VCaP (cell line): Measurements from ENCODE around the gene KLF13.

Experiments used
- H3K27ac ChIP-seq: fragments of 450-650 bp; 2 replicates; pipeline ENCODE4 v1.5.1; 2017
- CTCF ChIP-seq: fragments of 450-650 bp; conservative IDR thresholded peaks from 2 replicates; pipeline ENCODE4 v1.5.1; 2017; ENCODE audit warnings: mild to moderate bottlenecking, moderate library complexity

KLF13 gene

DNA sequence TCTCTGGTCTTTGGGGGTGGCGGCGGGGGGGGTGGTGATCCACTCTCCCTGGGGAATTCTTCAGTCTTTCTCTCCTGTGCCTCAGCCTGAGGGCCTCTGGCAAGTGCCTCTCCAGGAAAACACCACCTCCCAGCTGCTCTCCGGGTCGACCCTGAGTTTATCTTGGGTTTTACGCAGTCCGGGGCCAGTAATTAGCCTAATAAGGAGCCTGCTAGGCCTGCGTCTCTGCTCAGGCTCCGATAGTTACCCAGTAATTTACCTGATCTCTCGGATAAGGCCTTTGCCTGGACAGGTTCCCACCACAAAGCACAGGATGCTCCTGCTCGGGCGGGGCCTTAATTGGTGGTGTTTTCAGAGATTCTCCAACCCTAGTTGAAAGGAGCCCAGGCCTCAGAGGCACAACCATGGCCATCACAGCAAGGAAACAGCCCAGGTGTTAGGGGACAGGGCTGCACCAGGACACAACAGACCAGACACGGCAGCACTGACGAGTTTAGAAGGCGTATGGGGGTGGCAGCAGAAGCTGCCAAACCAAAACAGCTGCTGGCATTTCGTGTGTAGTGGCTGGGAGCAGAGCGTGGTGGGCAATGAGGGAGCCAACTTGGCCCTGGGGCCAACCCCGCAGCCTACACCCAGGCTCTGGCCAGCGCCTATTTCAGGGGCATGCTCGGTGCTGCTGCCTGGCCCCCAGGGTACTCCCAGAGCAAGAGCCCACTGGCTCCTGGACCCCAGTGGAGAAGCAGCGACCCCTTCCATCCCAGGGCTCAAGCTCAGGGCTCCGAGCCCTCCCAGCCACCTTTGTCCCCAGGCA is 71.4 kb downstream of the KLF13 start:
- H3K27ac ChIP-seq, result peak overlapping the region; percentile 80
- no peak for TF ChIP-seq CTCF

DNA sequence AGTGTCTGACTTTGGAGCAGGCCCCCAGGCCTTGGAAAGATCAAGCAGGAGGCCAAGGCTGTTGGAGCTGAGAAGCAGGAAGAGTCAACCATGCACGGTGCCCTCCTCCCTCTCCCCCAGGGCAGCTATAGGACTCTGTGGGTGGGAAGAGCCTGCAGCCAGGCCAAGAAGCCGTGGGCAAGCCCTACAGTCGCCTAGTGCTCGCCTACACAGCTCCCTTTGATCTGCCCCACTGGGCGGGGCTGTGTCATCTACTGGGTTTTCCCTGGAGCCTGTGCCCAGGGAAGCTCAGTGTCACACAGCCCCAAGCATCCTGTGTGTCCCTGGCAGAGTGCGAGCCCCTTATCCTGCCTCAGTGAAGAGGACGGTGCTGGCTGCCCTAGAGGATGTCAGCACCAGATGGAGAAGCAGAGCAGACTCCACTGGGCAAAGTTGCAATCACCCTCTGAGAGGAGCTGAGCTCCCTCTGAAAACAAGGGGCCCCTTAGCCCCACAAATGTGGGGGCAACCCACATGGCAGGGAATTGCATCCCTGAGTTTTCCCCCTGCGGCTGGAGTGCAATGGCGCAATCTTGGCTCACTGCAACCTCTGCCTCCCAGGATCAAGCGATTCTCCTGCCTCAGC is 72.2 kb downstream of the KLF13 start:
- no peak for TF ChIP-seq CTCF
- H3K27ac ChIP-seq, result peak overlapping the region; percentile 80

- peak overlapping the region; percentile 80; the same call in 1 of the 2 replicates for H3K27ac ChIP-seq
- TF ChIP-seq CTCF, result no peak
These were observed 73.0 kb downstream of the KLF13 start for GRCh38 chr15:31399544-31400171.

DNA sequence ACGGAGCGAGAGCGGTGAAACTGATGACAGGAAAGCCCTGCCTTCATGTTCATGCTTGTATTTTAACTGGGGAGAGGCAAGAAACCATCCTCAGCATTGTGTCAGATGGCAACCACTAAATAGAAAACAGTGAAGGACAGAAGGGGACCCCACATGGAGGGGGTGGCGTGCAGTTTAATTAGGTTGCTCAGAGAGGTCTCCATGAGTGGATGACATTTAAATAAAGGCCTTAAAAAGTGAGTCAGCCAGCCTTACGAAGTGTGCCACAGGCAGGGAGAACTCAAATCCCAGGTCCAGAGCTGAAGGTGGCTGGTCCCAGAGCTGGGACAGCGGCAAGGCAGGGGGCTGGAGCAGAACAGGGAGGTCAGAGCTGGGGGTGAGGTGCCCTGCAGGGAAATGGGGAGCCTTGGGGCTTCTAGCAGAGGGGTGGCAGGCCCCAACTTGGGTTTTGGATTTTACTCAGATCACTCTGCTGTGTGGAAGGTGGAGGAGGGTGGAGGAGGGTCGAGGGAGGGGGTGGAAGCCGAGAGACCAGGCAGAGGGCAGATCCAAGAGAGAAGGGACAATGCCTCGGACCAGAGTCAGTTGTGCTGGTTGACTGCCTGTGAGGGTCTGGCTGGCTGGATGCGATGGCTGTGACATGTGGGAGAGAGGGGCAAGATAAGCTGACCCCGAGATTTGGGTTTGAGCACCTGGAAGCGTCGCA is 73.7 kb downstream of the KLF13 start:
- no peak overlapping the region; the same call in 1 of the 2 replicates for H3K27ac ChIP-seq

GRCh38 chr15:31401282-31401681 is 74.6 kb downstream of the KLF13 start:
- no peak for TF ChIP-seq CTCF
- H3K27ac ChIP-seq, result no peak overlapping the region

More for the DNA sequence above, 73.7 kb downstream of the KLF13 start:
- no peak for TF ChIP-seq CTCF

DNA sequence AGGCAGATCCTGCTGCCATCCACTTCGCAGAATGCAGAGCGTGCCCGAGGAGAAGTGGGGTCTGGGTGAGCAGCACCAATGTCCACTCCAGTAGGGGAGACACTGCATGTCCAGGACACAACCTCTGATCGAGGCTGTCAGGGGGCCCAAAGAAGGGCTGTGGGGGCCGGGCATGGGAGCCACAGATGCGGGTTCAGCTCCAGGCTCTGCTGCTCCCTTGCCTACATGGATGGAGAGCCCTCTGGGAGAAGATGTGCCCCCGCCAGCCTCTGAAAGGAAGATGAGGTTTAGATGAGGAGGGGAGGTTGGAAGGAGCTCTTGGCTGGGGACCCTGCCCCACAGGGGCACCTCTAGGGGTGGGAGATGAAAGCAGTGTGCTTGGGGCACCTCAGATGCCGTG is 75.4 kb downstream of the KLF13 start:
- H3K27ac ChIP-seq, result no peak overlapping the region
- no peak for TF ChIP-seq CTCF
